Measurements from ENCODE around the gene STARD3NL.
"Not testable (repeated sequence)": the region's sequence is repeated elsewhere in the genome, so short reads cannot be mapped to it uniquely, and the experiment has no call there.

Gene STARD3NL

DNA sequence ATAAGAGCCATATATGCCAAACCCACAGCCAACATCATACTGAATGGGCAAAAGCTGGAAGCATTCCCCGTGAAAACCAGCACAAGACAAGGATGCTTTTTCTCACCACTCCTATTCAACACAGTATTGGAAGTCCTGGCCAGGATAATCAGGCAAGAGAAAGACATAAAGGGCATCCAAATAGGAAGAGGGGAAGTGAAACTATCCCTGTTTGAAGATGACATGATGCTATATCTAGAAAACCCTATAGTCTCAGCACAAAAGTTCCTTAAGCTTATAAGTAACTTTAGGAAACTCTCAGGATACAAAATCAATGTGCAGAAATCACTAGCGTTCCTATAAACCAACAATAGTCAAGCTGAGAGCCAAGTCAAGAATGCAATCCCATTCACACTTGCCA, 23.8 kb upstream of the STARD3NL start:
- Histone ChIP-seq H3K4me3 (no peak overlapping the region), H3K9ac (ENCODE audit: insufficient read length) (no peak overlapping the region), H3K36me3 (ENCODE audit: insufficient read depth, low read length) (no peaks in the 10 kb centered on the region), H3K9me3 (ENCODE audit: low read depth, low read length) (no peaks in the 10 kb centered on the region; the same call in 1 of the 2 replicates), H3K27ac (no peak overlapping the region)
- DNase-seq (ENCODE audit: low read depth, low spot score) = no peak
- TF ChIP-seq FOXP2 (optimal IDR thresholded peaks at IDR 0.05; ENCODE audit: control extremely low read depth, extremely low read length, insufficient read depth) (no peak), EZH2 (IDR thresholded peaks at IDR 0.05) (no peak), POLR2AphosphoS5 (IDR thresholded peaks at IDR 0.05; ENCODE audit: borderline replicate concordance, low read depth, low read length) (no peak)

DNA sequence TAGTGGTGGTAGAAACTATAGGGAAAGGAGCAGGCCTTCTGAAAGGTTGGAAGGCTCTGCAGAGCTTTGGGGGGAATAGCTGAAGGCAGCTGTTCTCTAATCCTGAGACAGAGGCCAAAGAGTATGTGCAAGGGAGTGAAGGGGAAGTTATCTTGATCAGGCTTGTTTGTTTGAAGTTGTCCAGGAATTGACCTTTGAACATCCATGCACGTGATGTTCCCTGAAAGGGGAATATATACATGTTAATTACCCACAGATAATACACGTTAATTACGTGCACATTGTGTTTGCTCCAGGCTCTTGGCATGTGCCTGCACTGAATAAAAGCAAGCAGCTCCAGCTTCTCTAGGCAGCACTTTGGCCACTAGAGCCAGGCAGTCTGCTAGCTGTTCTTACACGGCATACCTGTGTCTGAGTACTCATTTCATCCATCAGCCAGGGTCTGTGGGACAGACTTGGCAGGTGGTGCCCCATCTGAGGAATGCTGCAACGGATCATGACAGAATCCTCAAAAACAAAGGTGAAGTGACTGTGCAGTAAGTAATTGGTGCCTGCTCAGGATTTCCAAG, 18.0 kb upstream of the STARD3NL start:
- DNase-seq (ENCODE audit: low read depth, low spot score) = no peak
- no peak overlapping the region for H3K4me3 ChIP-seq
- no peak overlapping the region for H3K27ac ChIP-seq
- TF ChIP-seq POLR2AphosphoS5 (IDR thresholded peaks at IDR 0.05; ENCODE audit: borderline replicate concordance, low read depth, low read length) (no peak), FOXP2 (optimal IDR thresholded peaks at IDR 0.05; ENCODE audit: control extremely low read depth, extremely low read length, insufficient read depth) (no peak), EZH2 (IDR thresholded peaks at IDR 0.05) (no peak)
- H3K36me3 ChIP-seq (ENCODE audit: insufficient read depth, low read length) = no peaks in the 10 kb centered on the region
- H3K9ac ChIP-seq (ENCODE audit: insufficient read length) = no peak overlapping the region
- H3K9me3 ChIP-seq (ENCODE audit: low read depth, low read length) = no peaks in the 10 kb centered on the region; the same call in 1 of the 2 replicates

DNA sequence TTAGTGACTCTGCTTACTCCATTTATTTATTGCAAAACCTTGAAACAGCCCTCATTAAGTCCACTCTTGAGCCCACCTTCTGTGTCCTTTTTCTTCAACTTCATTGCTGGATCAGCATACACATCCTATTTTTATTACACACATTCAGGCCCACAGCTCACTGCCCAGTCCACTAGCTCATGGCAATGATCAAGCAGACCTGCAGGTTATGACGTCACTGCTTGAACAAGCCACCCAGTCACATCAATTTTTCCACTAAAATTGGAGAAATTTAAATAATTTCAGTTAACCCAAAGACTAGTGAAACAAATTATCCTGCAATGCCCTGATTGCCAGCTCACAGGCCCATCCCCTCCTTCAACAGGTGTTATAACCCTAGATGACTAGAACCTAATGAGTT, 16.0 kb upstream of the STARD3NL start:
- H3K36me3 ChIP-seq (ENCODE audit: insufficient read depth, low read length) = no peaks in the 10 kb centered on the region
- H3K9me3 ChIP-seq (ENCODE audit: low read depth, low read length) = no peaks in the 10 kb centered on the region
- H3K4me3 ChIP-seq = no peak overlapping the region
- no peak overlapping the region for H3K9ac ChIP-seq (ENCODE audit: insufficient read length)
- no peak overlapping the region for H3K27ac ChIP-seq
- DNase-seq (ENCODE audit: low read depth, low spot score) = no peak
- no peak for TF ChIP-seq FOXP2 (optimal IDR thresholded peaks at IDR 0.05; ENCODE audit: control extremely low read depth, extremely low read length, insufficient read depth)
- no peak for TF ChIP-seq POLR2AphosphoS5 (IDR thresholded peaks at IDR 0.05; ENCODE audit: borderline replicate concordance, low read depth, low read length)
- TF ChIP-seq EZH2 (IDR thresholded peaks at IDR 0.05) = no peak

DNA sequence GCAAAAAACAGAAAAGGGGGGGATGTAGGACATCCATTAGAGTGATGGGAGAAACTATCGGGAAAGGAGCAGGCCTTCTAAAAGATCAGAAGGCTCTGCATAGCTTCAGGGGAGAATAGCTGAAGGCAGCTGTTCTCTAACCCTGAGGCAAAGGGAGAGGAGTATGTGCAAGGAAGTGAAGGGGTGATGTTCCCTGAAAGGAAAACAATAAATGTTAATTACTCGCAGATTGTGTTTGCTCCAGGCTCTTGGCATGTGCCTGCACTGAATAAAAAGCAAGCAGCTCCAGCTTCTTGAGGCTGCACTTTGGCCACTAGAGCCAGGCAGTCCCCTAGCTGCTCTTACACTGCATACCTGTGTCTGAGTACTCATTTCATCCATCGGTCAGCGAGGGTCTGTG, 14.4 kb upstream of the STARD3NL start:
- no peak overlapping the region for H3K27ac ChIP-seq
- no peaks in the 10 kb centered on the region for H3K36me3 ChIP-seq (ENCODE audit: insufficient read depth, low read length)
- no peak for TF ChIP-seq POLR2AphosphoS5 (IDR thresholded peaks at IDR 0.05; ENCODE audit: borderline replicate concordance, low read depth, low read length)
- no peak for TF ChIP-seq FOXP2 (optimal IDR thresholded peaks at IDR 0.05; ENCODE audit: control extremely low read depth, extremely low read length, insufficient read depth)
- no peak for TF ChIP-seq EZH2 (IDR thresholded peaks at IDR 0.05)

DNA sequence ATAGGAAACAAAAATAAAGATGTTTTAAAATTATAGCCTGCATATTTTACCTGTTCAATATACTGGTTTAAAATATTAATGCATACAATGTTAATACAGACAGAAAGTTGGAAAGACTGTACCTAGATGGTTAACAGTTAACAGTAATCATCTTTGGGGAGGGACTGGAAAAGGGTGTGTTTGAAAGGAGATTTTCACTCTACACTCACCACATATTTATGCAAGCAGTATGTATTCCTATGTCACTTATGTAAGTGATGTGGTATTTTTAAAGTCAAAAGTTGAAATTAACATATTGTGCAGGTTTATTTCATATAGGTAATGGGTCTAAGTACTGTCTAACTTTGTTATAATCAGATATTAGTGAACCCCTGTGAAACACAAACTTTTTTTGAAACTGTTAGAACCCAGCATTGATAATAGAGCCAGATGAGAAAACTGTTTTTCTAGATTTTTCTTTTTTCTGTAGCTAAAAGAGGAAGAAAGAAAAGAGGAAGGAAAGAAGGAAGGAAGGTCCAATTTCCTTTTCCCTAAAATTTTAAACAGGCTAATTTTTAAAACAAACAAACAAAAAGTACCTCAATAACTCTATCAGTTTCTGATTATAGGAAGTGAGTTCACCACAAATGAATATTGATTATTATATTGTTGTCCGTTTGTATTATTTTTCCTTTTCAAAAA, 9.0 kb upstream of the STARD3NL start:
- no peak for DNase-seq (ENCODE audit: low read depth, low spot score)
- TF ChIP-seq POLR2AphosphoS5 (IDR thresholded peaks at IDR 0.05; ENCODE audit: borderline replicate concordance, low read depth, low read length) (no peak), EZH2 (IDR thresholded peaks at IDR 0.05) (no peak), FOXP2 (optimal IDR thresholded peaks at IDR 0.05; ENCODE audit: control extremely low read depth, extremely low read length, insufficient read depth) (no peak)
- no peak overlapping the region for H3K27ac ChIP-seq
- H3K9me3 ChIP-seq (ENCODE audit: low read depth, low read length) = no peaks in the 10 kb centered on the region
- H3K4me3 ChIP-seq = no peak overlapping the region
- H3K36me3 ChIP-seq (ENCODE audit: insufficient read depth, low read length) = no peaks in the 10 kb centered on the region
- no peak overlapping the region for H3K9ac ChIP-seq (ENCODE audit: insufficient read length)

More for the DNA sequence above, 14.4 kb upstream of the STARD3NL start:
- peak overlapping the region; percentile 20; the same call in 1 of the 2 replicates for H3K4me3 ChIP-seq
- H3K9ac ChIP-seq (ENCODE audit: insufficient read length) = no peak overlapping the region
- DNase-seq (ENCODE audit: low read depth, low spot score) = peak; percentile 2
- H3K9me3 ChIP-seq (ENCODE audit: low read depth, low read length) = no peaks in the 10 kb centered on the region

DNA sequence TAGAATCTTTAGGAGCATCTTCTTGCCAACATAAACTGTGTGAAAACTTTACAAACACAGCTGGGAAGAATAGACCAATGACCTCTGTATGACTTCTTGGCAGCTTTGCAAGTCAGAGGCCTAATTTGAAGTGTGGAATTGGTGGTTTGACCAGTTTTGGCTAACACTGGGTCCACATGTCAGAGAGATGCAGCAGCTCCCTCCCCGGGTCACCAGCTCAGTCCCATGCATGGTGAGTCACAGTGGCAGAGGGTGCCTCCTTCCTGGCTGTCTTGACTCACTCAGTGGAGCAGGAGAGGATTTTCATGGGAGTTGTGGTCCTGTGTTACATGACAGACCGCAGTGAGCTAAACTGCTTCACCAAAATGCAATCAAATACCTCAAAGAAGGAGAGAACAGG, 8.2 kb upstream of the STARD3NL start:
- no peak for DNase-seq (ENCODE audit: low read depth, low spot score)
- no peak for TF ChIP-seq EZH2 (IDR thresholded peaks at IDR 0.05)
- no peaks in the 10 kb centered on the region for H3K9me3 ChIP-seq (ENCODE audit: low read depth, low read length)
- H3K36me3 ChIP-seq (ENCODE audit: insufficient read depth, low read length) = no peaks in the 10 kb centered on the region
- H3K9ac ChIP-seq (ENCODE audit: insufficient read length) = no peak overlapping the region
- H3K4me3 ChIP-seq = no peak overlapping the region
- no peak overlapping the region for H3K27ac ChIP-seq

DNA sequence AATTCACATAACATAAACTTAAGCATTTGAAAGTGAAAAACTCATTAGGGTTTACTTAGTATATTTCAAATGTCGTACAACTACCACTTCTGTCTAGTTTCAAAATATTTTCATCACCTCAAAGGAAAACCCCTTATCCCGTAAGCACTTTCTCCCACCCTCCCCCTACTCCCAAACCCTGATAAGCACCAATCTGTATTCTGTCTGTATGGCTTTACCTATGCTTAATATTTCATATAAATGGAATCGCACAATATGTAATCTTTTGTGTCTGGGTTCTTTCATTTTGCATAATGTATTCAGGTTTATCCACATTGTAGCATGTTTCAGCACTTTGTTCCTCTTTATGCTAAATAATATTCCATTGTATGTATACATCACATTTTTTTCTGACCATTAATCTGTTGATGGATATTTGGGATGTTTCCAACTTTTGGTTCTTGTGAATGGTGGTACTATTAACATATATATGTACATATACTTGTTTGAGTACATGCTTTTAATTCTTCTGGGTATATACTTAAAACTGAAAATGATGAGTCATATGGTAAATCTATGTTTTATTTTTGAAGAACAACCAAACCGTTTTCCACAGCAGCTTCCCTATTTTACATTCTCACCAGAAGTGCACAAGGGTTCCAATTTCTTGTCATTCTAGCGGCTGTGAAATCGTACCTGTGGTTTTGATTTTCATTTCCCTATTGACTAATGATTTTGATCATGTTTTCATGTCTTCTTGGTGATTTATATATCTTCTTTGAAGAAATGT, 6.2 kb upstream of the STARD3NL start:
- H3K9me3 ChIP-seq (ENCODE audit: low read depth, low read length) = no peaks in the 10 kb centered on the region
- H3K27ac ChIP-seq = no peak overlapping the region
- no peak for DNase-seq (ENCODE audit: low read depth, low spot score)
- TF ChIP-seq POLR2AphosphoS5 (IDR thresholded peaks at IDR 0.05; ENCODE audit: borderline replicate concordance, low read depth, low read length) (no peak), FOXP2 (optimal IDR thresholded peaks at IDR 0.05; ENCODE audit: control extremely low read depth, extremely low read length, insufficient read depth) (no peak), EZH2 (IDR thresholded peaks at IDR 0.05) (no peak)
- no peak overlapping the region for H3K4me3 ChIP-seq
- no peaks in the 10 kb centered on the region for H3K36me3 ChIP-seq (ENCODE audit: insufficient read depth, low read length)
- H3K9ac ChIP-seq (ENCODE audit: insufficient read length) = no peak overlapping the region

DNA sequence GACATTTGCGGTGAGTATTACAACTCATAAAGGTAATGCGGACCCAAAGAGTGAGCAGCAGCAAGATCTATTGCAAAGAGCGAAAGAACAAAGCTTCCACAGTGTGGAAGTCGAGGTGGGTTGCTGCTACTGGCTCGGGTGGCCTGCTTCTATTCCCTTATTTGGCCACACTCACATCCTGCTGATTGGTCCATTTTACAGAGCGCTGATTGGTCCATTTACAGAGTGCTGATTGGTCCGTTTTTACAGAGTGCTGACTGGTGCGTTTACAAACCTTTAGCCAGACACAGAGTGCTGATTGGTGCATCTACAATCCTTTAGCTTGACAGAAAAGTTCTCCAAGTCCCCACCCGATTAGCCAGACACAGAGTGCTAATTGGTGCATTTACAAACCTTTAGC, 2.5 kb upstream of the STARD3NL start:
- H3K27ac ChIP-seq; DNase-seq (ENCODE audit: low read depth, low spot score); H3K36me3 ChIP-seq (ENCODE audit: insufficient read depth, low read length); H3K4me3 ChIP-seq; H3K9ac ChIP-seq (ENCODE audit: insufficient read length); H3K9me3 ChIP-seq (ENCODE audit: low read depth, low read length): not testable (repeated sequence)
